IMR-90 (cell line): ENCODE measurements around the gene ARTN.

Experiments used
- CTCF ChIP-seq: conservative IDR thresholded peaks from 2 replicates; pipeline ENCODE4 v1.5.1; 2012; ENCODE audit warnings: mild to moderate bottlenecking, low read depth, low read length, improper control_type of control experiment
- MAFK ChIP-seq: IDR thresholded peaks from 2 replicates; pipeline ENCODE4 v1.6.1; 2012; ENCODE audit warnings: low read depth, low read length, improper control_type of control experiment
- MAZ ChIP-seq: IDR thresholded peaks from 2 replicates; pipeline ENCODE4 v1.6.1; 2012; ENCODE audit warnings: low read depth, mild to moderate bottlenecking, low read length, improper control_type of control experiment, moderate library complexity, borderline replicate concordance
- NFE2L2 ChIP-seq: fragments of 150-350 bp; IDR thresholded peaks from 2 replicates; pipeline ENCODE4 v1.6.1; 2016; ENCODE audit warnings: low read depth, mild to moderate bottlenecking, low read length
- POLR2A ChIP-seq: IDR thresholded peaks from 2 replicates; pipeline ENCODE4 v1.6.1; 2012; ENCODE audit warnings: mild to moderate bottlenecking, low read depth, low read length
- RFX5 ChIP-seq: IDR thresholded peaks from 2 replicates; pipeline ENCODE4 v1.8.0; 2012; ENCODE audit warnings: low read depth, mild to moderate bottlenecking, low read length, moderate library complexity
- SMC3 ChIP-seq: fragments of 150-350 bp; IDR thresholded peaks from 2 replicates; pipeline ENCODE4 v1.6.1; 2016; ENCODE audit warnings: low read depth, mild to moderate bottlenecking, antibody characterized with exemption, low read length, moderate library complexity
- TF ChIP-seq, protein P1 (sequence below): fragments of 150-350 bp; IDR thresholded peaks from 2 replicates; pipeline ENCODE4 v1.6.1; 2017; ENCODE audit warnings: mild to moderate bottlenecking, antibody characterized with exemption, low read length, low read depth

GRCh38 chr1:43971336-43971980 is 37.9 kb downstream of the ARTN start:
- no peak for TF ChIP-seq CTCF
- no peak for TF ChIP-seq RFX5
- TF ChIP-seq SMC3 = no peak
- TF ChIP-seq, protein P1, sequence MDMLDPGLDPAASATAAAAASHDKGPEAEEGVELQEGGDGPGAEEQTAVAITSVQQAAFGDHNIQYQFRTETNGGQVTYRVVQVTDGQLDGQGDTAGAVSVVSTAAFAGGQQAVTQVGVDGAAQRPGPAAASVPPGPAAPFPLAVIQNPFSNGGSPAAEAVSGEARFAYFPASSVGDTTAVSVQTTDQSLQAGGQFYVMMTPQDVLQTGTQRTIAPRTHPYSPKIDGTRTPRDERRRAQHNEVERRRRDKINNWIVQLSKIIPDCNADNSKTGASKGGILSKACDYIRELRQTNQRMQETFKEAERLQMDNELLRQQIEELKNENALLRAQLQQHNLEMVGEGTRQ = no peak
- no peak for TF ChIP-seq POLR2A
- TF ChIP-seq MAFK = no peak
- no peak for TF ChIP-seq MAZ
- no peak for TF ChIP-seq NFE2L2
